PFSK-1 (cell line): Measurements from ENCODE around the gene NOL6.
A peak's percentile ranks its signal among the peaks of the same experiment; 100 is the strongest.

ENCODE experiments used
- FOXP2 ChIP-seq: optimal IDR thresholded peaks from 2 replicates; pipeline ENCODE3; 2011; ENCODE audit warnings: borderline replicate concordance, control low read depth, inconsistent platforms; ENCODE audit not compliant: insufficient read depth; ENCODE audit errors: extremely low read length, extremely low read depth
- POLR2AphosphoS5 ChIP-seq: IDR thresholded peaks from 2 replicates; pipeline ENCODE4 v1.6.1; 2012; ENCODE audit warnings: low read depth, mild to moderate bottlenecking, control low read depth, low read length, moderate library complexity
- REST ChIP-seq, 2 experiments: IDR thresholded peaks; 2 replicates each; pipeline versions ENCODE4 v1.6.1 to v1.8.0; 2011 to 2012; ENCODE audit warnings: low read depth in 2 of 2, low read length in 2 of 2, control low read depth in 1 of 2, inconsistent platforms in 1 of 2, mild to moderate bottlenecking in 1 of 2, moderate library complexity in 1 of 2; ENCODE audit not compliant: insufficient read depth in 1 of 2
- SIN3A ChIP-seq: IDR thresholded peaks from 2 replicates; pipeline ENCODE4 v1.6.1; 2012; ENCODE audit warnings: mild to moderate bottlenecking, low read length, moderate library complexity, borderline replicate concordance; ENCODE audit not compliant: insufficient read depth
- TAF1 ChIP-seq: IDR thresholded peaks from 2 replicates; pipeline ENCODE4 v1.6.1; 2012; ENCODE audit warnings: low read length, control low read depth, borderline replicate concordance; ENCODE audit not compliant: insufficient read depth

Gene NOL6

GRCh38 chr9:33439731-33440130 lies 34.0 kb downstream of the NOL6 start:
- TF ChIP-seq POLR2AphosphoS5 (no peak), SIN3A (no peak), TAF1 (no peak), REST (IDR thresholded peaks at IDR 0.05; ENCODE audit: insufficient read depth in 1 of 2, low read depth in 2 of 2, low read length in 2 of 2) (no peak), FOXP2 (no peak)

GRCh38 chr9:33438926-33439680 lies 34.6 kb downstream of the NOL6 start:
- no peak for TF ChIP-seq REST (IDR thresholded peaks at IDR 0.05; ENCODE audit: insufficient read depth in 1 of 2, low read depth in 2 of 2, low read length in 2 of 2)
- no peak for TF ChIP-seq TAF1
- peak; percentile 8 for TF ChIP-seq FOXP2
- no peak for TF ChIP-seq SIN3A

GRCh38 chr9:33437898-33438297 lies 35.8 kb downstream of the NOL6 start:
- TF ChIP-seq REST (IDR thresholded peaks at IDR 0.05; ENCODE audit: insufficient read depth in 1 of 2, low read depth in 2 of 2, low read length in 2 of 2) (no peak), POLR2AphosphoS5 (no peak), SIN3A (no peak), TAF1 (no peak), FOXP2 (no peak)

GRCh38 chr9:33437205-33437604 lies 36.5 kb downstream of the NOL6 start:
- no peak for TF ChIP-seq TAF1
- no peak for TF ChIP-seq REST (IDR thresholded peaks at IDR 0.05; ENCODE audit: insufficient read depth in 1 of 2, low read depth in 2 of 2, low read length in 2 of 2)
- no peak for TF ChIP-seq FOXP2
- no peak for TF ChIP-seq SIN3A
- no peak for TF ChIP-seq POLR2AphosphoS5
